ENCODE results near the gene SORBS1.

The SORBS1 gene

GRCh38 chr10:95564291-95564690, 3.1 kb upstream of the SORBS1 start:
- no peak for DNase-seq

- DNase-seq = no peak
Observed at GRCh38 chr10:95562341-95562965, 1.3 kb upstream of the SORBS1 start.

GRCh38 chr10:95561864-95562177, 650 bp upstream of the SORBS1 start:
- DNase-seq = no peak

GRCh38 chr10:95560278-95561176, 644 bp downstream of the SORBS1 start:
- DNase-seq = no peak

GRCh38 chr10:95559896-95560277, 1.3 kb downstream of the SORBS1 start:
- no peak for DNase-seq

GRCh38 chr10:95559471-95559870, 1.7 kb downstream of the SORBS1 start:
- DNase-seq = no peak

GRCh38 chr10:95558593-95559320, 2.4 kb downstream of the SORBS1 start:
- DNase-seq = no peak

GRCh38 chr10:95556994-95557767, 4.0 kb downstream of the SORBS1 start:
- DNase-seq = no peak

GRCh38 chr10:95553674-95554073, 7.5 kb downstream of the SORBS1 start:
- no peak for DNase-seq

- no peak for DNase-seq
Observed at GRCh38 chr10:95552679-95553342, 8.4 kb downstream of the SORBS1 start.

GRCh38 chr10:95550073-95550672, 11.0 kb downstream of the SORBS1 start:
- DNase-seq = no peak

GRCh38 chr10:95547791-95548435, 13.3 kb downstream of the SORBS1 start:
- DNase-seq = no peak

- no peak for DNase-seq
Observed at GRCh38 chr10:95547197-95547596, 14.0 kb downstream of the SORBS1 start.

GRCh38 chr10:95545981-95546380, 15.2 kb downstream of the SORBS1 start:
- DNase-seq = no peak

- DNase-seq = no peak
Observed at GRCh38 chr10:95544783-95545500, 16.2 kb downstream of the SORBS1 start.

- DNase-seq = no peak
Observed at GRCh38 chr10:95543459-95543858, 17.7 kb downstream of the SORBS1 start.

- no peak for DNase-seq
Observed at GRCh38 chr10:95542761-95543160, 18.4 kb downstream of the SORBS1 start.

- no peak for DNase-seq
Observed at GRCh38 chr10:95542330-95542729, 18.8 kb downstream of the SORBS1 start.

- no peak for DNase-seq
Observed at GRCh38 chr10:95540514-95541052, 20.6 kb downstream of the SORBS1 start.

- no peak for DNase-seq
Observed at GRCh38 chr10:95539560-95540284, 21.4 kb downstream of the SORBS1 start.

Data from NCI-H226 (cell line).